GM18502 (cell line): ENCODE measurements around the gene LGALS16.
"Not testable (repeated sequence)": the region's sequence is repeated elsewhere in the genome, so short reads cannot be mapped to it uniquely, and the experiment has no call there.

ENCODE experiments used
- ATAC-seq: cut with Tn5 transposase; IDR thresholded peaks from one replicate; pipeline ENCODE4 v1.9.1; 2021; ENCODE audit warnings: mild to moderate bottlenecking; ENCODE audit not compliant: unreplicated experiment, poor library complexity

Gene LGALS16

DNA sequence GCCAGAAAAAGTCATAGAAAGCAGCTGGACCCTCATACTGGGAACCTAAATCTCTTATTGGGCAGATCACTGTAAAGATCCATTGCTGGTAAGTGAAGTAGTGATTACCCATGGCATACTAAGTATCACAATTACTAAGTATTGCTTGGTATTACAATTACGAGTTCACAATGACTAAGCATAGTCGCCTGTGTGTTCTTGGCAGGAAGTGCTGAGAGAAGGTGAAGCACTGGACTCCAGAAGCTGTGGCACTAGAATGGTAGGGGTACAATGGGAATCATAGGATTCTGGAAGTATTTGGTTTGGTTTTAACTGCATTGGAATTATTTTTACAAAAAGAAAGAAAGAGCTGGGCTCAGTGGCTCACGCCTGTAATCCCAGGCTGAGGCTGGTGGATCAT lies 20.3 kb downstream of the LGALS16 start:
- ATAC-seq: no peak

DNA sequence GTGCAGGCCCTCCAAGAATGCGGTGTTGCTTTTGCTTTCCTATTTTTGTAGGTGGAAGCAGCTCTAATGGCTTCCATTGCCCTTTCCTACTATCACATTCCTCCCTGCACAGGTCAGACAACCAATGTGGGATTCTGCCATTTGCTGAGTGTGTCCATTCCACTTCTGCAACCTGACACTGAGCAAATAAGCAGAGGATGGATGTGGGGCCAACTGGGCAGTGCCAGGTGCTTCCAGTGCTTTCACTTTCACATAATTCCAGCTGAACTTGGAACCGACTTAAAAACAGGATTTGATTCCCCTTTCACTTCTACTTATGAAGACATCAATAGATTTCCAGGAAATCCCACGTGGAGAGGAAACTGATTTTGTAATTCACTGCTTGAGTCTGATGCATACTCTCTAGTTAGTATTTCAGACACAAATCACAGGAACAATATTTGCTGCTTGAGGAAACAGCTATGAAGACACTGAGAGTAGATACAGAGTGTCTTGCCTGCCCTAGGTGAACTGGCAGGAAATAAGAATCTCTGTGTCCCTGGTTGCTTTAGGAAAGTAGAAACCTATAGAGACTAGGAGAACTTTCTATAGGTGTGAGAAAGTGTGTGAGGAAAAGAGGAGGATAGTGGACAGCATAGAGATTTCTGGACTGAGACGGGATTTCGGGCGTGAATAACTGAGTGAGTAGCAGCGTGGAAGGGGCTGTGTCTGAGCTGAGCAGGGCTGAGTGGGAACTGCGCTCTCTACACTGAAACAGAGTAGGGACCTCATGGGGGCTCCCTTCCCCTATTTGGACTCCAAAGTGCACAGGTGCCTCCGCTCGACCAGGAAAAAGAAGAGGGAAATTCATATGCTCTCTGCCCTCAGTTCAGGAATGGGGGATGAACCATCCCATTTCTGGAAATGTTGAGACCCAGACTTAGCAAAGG lies 22.5 kb downstream of the LGALS16 start:
- ATAC-seq: no peak

DNA sequence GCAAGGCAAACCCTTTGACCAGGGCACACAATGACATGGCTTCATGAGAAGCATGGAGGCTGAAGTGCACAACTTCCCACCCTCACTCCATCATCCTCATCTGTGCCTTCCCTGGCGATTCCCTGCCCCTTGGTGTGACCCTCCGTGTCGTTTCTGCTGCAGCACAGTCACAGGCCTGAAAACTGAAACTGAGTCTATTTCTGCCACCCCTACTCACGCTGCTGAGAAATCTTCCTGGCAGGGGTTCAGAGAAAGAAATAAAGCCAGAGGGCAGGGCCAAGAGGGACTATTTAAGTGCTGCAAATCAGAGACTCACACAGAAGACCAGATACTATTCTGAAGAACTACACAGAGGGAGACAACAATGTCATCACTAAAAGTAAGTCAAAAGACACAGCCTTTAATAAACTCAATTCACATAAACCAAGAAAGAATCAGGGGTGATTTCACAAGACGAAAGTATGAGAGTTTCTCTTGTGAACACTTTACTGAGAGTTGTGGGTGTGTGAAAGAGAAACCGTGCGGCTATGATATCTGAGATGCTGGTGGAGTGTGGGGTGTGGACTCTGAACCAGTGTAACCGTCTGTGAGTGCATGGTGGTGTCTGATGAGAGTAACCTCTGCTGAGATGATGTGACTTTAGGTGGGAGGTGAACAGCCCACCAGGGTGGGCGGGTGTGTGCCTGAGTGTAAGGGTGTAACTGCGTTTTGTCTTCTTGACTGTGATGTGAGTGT lies 23.5 kb downstream of the LGALS16 start:
- ATAC-seq: peak; percentile 73

DNA sequence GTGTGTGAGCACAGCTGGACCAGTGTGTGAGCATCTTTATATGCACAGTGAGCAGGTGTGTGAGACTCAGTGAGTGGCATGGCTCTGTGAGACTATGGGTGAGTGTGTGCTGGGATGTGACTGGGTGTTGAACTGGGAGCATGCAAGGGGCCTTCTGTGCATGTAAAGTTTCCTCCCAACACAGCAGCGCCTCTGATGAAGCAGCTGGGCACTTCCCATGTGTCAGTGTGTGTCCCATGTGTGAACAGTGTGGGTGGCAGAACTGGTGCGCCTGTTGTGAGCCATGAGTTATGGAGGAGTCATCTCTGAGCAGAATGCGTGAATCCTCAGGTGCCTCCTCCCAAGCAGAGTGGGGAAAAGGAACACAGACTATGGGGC lies 24.1 kb downstream of the LGALS16 start:
- ATAC-seq: peak; percentile 24

DNA sequence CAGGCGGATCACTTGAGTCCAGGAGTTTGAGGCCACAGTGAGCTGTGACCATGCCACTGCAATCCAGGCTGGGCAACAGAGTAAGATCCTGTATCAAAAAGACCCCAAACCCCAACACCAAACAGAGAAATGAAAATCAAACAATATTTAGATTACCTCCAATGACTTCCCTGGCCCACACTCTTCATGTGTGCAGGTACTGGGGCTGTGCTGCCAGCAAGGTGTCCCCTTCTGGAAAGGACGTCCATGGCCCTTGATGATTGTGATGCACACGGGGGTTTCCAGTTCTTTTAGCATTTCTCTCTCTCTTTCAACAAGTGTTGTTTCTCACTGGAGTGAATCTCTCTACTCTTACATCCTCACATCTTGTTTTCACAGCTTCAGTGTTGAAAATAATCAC lies 24.9 kb downstream of the LGALS16 start:
- ATAC-seq: no peak

DNA sequence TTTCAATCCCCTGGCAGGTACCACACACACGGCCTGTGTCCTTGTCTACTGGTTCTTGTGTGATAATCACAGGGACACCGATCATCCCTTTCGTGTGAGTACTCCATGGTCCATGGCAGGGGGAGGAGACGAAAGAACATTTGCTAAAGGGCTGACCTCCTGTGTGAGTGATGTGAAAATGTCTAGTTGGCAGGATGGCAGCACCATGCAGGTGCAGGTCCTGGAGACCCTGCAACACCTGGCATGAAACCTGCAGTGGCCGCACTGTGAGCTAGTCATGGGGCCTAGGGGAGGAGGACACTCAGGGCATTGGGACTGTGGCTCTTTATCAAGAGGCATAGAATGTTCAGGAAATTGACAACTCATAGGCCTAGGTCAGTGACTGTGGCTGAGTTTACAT lies 25.7 kb downstream of the LGALS16 start:
- no peak for ATAC-seq

DNA sequence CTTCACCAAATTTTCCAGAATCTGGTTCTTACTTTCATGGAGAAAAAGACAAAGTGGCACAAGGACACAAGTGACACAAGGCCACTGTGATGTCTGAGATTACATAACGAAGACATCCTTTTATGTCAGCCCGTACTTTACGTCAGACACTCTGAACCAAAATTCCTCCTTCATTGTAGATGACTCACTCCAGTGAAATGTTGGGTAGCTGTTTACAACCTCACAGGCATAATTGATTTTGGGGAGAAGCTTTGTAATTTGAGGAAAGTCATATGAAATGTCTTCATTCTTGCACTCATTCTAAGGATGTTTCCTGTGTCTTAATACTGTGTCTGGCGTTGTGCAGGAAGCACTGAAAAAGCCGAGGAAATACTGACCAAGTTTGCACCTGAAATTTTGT lies 28.6 kb downstream of the LGALS16 start:
- no peak for ATAC-seq

DNA sequence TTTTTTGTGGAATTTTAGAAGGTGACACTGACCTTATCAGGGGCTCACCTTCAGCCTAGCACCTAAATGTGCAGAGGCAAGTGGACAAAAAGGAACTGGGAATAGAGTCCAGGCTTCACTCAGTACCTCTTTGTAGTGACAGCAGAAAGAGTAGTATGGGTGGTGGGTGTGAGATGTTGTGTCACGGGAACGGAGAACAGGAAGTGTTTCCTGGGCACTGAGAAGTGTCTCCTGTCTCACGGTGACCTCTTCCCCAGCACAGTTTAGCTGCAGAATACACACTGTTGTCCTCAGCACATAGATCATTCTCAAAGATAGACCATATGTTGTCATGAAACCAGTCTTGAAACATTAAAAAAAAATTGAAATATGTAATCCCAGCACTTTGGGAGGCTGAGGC lies 31.0 kb downstream of the LGALS16 start:
- ATAC-seq: no peak

DNA sequence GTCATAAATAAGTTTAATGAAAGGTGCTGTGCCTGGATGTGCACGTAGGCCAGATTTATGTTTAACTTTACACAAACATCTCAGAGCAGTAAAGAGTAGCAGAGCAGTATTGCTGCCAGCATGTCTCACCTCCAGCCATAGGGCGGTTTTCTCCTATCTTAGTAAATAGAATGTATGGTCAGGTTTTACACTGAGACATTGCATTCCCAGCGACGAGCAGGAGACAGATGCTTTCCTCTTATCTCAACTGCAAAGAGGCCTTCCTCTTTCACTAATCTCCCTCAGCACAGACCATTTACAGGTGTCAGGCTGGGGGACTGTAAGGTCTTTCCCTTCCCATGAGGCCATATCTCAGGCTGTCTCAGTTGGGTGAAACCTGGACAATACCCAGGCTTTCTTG lies 32.9 kb downstream of the LGALS16 start:
- ATAC-seq: not testable (repeated sequence)

DNA sequence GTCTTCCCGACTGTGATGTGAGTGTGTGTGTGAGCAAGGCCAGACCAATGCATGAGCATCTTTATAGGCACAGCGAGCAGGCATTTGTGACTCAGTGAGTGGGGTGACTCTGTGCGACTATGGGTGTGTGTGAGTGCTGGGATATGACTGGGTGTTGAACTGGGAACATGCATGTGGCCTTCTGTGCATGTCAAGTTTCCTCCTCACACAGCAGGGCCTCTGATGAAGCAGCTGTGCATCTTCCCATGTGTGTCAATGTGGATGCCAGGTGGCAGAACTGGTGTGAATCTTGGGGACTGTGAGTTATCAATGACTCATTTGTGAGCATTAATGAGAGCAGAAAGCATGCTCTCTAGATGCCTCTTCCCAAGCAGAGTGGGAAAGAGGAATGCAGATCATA lies 36.5 kb downstream of the LGALS16 start:
- ATAC-seq: no peak

DNA sequence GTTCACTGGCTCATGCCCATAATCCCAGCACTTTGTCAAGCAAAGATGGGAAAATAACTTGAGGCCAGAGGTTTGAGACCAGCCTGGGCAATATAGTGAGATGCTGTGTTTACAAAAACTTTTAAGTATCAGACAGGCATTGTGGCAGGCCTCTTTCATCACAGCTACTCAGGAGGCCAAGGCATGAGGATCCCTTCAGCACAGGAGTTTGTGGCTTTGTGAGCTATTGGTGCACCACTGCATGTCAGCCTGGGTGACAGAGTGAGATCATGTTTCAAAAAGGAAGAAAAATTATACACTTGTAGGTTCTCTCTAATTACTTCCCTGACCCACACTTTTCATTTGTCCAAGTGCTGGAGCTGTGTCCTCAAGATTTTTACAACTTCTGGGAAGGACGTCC lies 37.1 kb downstream of the LGALS16 start:
- no peak for ATAC-seq

DNA sequence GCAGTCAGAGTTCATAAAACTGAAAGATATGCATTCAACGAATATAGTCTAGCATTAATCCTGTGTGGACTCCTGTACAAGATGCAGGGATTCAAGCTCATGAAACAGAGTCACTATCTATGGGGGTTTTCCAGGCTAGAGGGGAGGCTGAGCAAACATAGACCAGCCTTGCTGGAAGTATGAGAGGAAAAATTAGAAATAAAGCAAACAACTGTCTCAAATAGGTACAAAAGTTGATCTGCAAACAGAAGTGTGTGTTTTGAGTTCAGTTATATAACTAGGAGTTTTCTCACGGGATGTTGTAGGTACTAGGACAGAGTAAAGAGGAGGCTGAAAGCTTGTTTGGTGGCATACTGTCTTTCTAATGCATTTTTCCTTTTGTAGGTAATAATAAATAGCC lies 40.0 kb downstream of the LGALS16 start:
- ATAC-seq: no peak

DNA sequence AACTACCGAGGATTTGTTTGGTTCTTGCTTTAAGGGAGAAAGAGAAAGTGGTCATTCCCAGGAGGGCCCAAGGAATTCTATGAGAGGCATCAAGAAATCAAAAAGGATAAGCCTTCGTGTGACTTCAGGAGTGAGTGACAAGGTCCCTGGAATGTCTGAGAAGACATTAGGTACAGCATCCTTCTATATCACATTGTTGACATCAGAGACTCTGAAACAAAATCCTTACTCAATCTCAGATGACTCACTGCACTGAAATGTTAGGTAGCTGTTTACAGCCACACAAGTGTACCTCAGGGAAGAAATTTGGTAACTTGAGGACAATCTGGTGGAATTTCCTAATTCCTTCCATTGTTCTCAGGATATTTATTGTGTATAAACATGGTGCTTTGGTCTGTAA lies 40.7 kb downstream of the LGALS16 start:
- ATAC-seq: no peak

DNA sequence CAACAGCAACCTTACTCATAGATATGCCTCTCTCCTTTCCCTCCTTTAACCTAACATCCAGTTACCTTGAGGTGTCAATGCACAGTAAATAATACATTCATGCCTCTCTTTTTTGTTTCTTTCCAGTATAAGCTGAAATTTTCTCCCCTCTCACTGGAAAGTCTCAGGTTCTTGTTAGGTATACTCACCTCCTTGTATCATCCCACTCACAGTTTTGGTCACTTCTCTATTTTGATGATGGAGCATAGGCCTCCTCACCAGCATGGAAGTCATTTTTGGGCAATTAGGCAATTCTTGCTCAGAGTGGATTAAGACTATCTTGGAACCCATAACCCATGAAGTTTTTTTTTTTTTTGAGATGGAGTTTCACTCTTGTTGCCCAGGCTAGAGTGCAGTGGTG lies 42.8 kb downstream of the LGALS16 start:
- no peak for ATAC-seq

DNA sequence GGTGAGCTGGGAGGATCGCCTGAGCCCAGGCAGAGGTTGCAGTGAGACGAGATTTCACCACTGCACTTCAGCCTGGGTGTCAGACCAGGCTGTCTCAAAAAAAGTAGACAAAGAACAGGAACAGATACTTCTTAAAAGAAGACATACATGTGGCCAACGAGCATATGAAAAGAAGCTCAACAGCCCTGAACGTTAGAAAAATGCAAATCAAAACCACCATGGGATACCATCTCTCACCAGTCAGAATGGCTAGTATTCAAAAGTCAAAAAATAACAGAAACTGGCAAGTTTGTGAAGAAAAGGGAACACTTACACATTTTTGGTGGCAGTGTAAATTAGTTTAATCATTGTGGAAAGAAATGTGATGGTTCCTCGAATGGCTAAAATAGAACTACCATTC lies 45.6 kb downstream of the LGALS16 start:
- ATAC-seq: peak; percentile 63

DNA sequence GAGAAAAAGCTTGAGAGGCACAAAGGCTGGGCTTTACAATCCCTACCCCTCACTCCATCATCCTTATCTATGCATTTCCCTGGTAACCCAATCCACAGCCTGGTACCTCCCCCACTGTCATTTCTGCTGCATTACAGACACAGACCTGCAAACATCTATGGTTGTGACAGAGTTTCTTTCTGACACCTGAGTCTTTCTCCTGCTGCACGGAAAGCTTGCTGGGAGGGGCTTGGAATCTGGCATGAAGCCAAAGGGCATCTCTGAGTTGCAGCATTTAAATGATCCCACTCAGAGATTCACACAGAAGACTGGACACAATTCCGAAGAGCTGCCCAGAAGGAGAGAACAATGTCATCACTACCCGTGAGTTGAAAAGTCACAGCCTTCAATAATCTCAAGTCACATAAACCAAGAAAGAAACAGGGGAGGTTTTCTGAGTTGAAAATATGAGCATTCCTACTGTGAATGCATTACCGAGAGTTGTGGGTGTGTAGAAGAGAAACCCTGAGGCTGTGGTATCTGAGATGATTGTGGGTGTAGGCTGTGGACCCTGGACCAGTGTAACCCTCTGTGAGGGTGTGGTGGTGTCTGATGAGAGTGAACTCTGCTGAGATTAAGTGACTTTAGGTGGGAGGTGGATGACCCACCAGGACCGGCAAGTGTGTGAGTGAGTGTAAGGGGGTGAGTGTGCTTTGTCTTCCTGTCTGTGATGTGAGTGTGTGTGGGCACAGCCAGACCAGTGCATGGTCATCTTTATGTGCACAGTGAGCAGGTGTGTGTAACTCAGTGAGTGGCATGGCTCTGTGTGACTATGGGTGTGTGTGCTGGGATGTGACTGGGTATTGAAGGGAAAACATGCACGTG lies 48.7 kb downstream of the LGALS16 start, which contains the start of gene LGALS14:
LGALS14 (plus strand) TSS at position 301 of the 864 bp plus-strand sequence; CDS start at position 349, 48 bp downstream.
- ATAC-seq: no peak

DNA sequence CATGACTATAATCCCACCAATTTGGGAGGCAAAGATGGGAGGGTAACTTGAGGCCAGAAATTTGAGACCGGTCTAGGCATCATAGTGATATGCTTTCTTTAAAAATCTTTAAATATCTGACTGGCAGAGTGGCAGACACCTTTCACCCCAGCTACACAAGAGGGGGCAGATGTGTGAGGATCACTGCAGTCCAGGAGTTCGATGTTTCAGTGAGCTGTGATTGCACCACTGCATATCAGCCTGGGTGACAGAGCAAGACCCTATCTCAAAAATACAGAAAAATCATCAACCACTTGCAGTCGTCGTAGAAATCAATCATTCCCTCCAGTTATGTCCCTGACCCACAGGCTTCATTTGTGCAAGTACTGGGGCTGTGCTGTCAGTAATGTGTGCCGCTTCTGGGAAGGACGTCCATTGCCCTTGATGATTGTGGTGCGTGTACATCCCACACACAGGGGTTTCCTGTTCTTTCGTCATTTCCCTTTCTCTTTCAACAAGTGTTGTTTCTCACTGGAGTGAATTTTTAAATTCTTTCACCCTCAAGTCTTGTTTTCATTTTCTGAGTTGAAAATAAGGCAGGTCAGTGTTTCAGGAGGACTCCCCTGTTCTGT lies 50.0 kb downstream of the LGALS16 start:
- no peak for ATAC-seq

DNA sequence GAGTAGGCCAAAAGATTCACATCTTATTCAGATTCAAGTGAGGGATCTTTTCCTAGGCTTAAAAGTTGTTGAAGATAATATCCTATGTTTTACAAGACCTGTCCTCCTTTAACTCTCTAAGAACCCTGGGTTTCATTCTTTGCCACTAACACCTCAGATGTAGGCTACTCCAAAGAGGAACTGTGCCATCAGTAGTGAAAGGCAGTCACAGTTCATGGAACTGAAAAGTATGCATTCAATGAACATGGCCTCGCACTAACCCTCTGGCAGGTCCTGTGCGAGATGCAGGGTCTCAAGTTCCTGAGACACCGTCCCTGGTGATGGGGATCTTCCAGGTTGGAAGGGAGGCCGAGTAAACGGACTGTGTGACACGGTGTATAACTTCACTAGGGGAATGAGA lies 52.9 kb downstream of the LGALS16 start:
- no peak for ATAC-seq

DNA sequence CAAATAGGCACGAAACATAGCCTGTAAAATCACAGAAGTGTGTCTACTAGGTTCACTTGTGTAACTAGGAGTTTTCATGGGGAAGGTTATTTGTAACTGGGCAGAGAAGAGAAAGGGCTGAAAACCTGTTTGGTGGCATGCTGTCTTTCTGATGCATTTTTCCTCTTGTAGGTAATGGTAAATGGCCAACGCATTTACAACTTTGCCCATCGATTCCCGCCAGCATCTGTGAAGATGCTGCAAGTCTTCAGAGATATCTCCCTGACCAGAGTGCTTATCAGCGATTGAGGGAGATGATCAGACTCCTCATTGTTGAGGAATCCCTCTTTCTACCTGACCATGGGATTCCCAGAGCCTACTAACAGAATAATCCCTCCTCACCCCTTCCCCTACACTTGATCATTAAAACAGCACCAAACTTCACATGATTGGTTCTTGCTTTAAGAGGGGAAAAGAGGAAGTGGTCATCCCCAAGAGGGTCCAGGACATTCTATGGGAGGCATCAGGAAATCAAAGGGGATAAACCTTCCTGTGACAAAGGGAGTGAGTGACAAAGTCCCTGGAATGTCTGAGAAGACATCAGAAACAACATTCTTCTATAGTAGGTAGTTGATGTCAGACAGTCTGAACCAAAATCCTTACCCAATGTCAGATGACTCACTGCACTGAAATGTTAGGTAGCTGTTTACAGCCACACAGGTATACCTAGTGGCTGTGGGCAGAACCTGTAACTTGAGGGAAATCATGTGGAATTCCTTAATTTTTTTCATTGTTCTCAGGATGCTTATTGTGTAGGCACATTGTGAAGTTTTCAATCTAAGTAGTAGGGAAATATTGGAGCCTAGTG lies 53.5 kb downstream of the LGALS16 start:
- ATAC-seq: no peak
